ENCODE measurements around the gene TBC1D2B.

GRCh38 chr15:78069052-78069414 lies 8.5 kb downstream of the TBC1D2B start:
- TF ChIP-seq CTCF (IDR thresholded peaks at IDR 0.05 in 4 of 5, conservative IDR thresholded peaks at IDR 0.05 in 1 of 5) = no peak
- TF ChIP-seq POLR2A (IDR thresholded peaks at IDR 0.05) = no peak

Data from gastrocnemius medialis (tissue), 4 donors.